Keratinocyte (primary cell): Measurements from ENCODE around the gene ADM5. TPM values are rescaled to one million over a fixed set of nuclear protein-coding genes. Genes with fewer than 3 reads are reported as not detected.

Experiments used
- DNase-seq: peaks from one replicate; pipeline ENCODE4 v3.0.0-alpha.2; 2011; ENCODE audit warnings: low read depth, missing footprints, low spot score
- FAIRE-seq: peaks from 2 replicates; lab custom pipeline; 2011; peaks lifted over from hg19 to GRCh38; lab: Jason Lieb, UNC
- H2AFZ ChIP-seq: 2 replicates; pipeline ENCODE4 v1.6.0; 2012; ENCODE audit warnings: low read length, control low read depth, inconsistent platforms; ENCODE audit not compliant: control insufficient read depth
- H3K27ac ChIP-seq: 2 replicates; pipeline ENCODE4 v1.5.1; 2011; ENCODE audit warnings: low read length; ENCODE audit not compliant: control insufficient read depth, insufficient read depth
- H3K27me3 ChIP-seq: 3 replicates; pipeline ENCODE4 v1.6.0; 2011; ENCODE audit warnings: low read length; ENCODE audit not compliant: control insufficient read depth, insufficient read depth; ENCODE audit errors: extremely low read depth
- H3K36me3 ChIP-seq, 2 experiments: 2 replicates in 1 of 2; 3 replicates in 1 of 2; pipeline ENCODE4 v1.5.1; 2011; ENCODE audit warnings: low read length in 2 of 2, mild to moderate bottlenecking in 1 of 2; ENCODE audit not compliant: control insufficient read depth in 2 of 2, insufficient read depth in 2 of 2; ENCODE audit errors: extremely low read depth in 1 of 2
- H3K4me1 ChIP-seq: 3 replicates; pipeline ENCODE4 v1.5.1; 2011; ENCODE audit warnings: low read length; ENCODE audit not compliant: control insufficient read depth, insufficient read depth; ENCODE audit errors: extremely low read depth
- H3K4me2 ChIP-seq: 3 replicates; pipeline ENCODE4 v1.6.0; 2011; ENCODE audit warnings: low read depth, low read length; ENCODE audit not compliant: control insufficient read depth, insufficient read depth; ENCODE audit errors: extremely low read depth
- H3K4me3 ChIP-seq, 3 experiments: fragments of 200-600 bp in 1 of 3; sonication (generic) in 1 of 3; 2 replicates in 2 of 3; 3 replicates in 1 of 3; pipeline ENCODE4 v1.5.1; 2011 to 2016; ENCODE audit warnings: low read length in 3 of 3, mild to moderate bottlenecking in 3 of 3, control low read depth in 2 of 3, inconsistent platforms in 1 of 3, low read depth in 1 of 3, mixed read lengths in 1 of 3, mixed run types in 1 of 3, moderate library complexity in 1 of 3; ENCODE audit not compliant: control insufficient read depth in 2 of 3, insufficient read depth in 2 of 3; ENCODE audit errors: extremely low read depth in 1 of 3
- H3K79me2 ChIP-seq: 2 replicates; pipeline ENCODE4 v1.6.0; 2012; ENCODE audit warnings: low read length; ENCODE audit not compliant: control insufficient read depth, insufficient read depth
- H3K9ac ChIP-seq: 3 replicates; pipeline ENCODE4 v1.6.0; 2011; ENCODE audit warnings: low read length; ENCODE audit not compliant: control insufficient read depth, insufficient read depth; ENCODE audit errors: extremely low read depth
- H3K9me1 ChIP-seq: 3 replicates; pipeline ENCODE4 v1.6.0; 2011; ENCODE audit warnings: low read length; ENCODE audit not compliant: control insufficient read depth, insufficient read depth; ENCODE audit errors: extremely low read depth
- H3K9me3 ChIP-seq: 2 replicates; pipeline ENCODE4 v1.5.1; 2012; ENCODE audit warnings: low read depth, low read length; ENCODE audit not compliant: control insufficient read depth
- H4K20me1 ChIP-seq: 3 replicates; pipeline ENCODE4 v1.6.0; 2011; ENCODE audit warnings: low read length; ENCODE audit not compliant: control insufficient read depth, insufficient read depth; ENCODE audit errors: extremely low read depth
- CTCF ChIP-seq, 3 experiments: IDR thresholded peaks in 1 of 3; conservative IDR thresholded peaks in 1 of 3; optimal IDR thresholded peaks in 1 of 3; 2 replicates in 2 of 3; 3 replicates in 1 of 3; pipeline versions ENCODE3 to v1.5.1; 2011; ENCODE audit warnings: low read length in 3 of 3, mild to moderate bottlenecking in 3 of 3, moderate library complexity in 2 of 3, control low read depth in 1 of 3, inconsistent platforms in 1 of 3; ENCODE audit not compliant: insufficient read depth in 2 of 3; ENCODE audit errors: extremely low read depth in 1 of 3
- EZH2 ChIP-seq: IDR thresholded peaks from one replicate; pipeline ENCODE4 v1.6.1; 2012; ENCODE audit warnings: inconsistent platforms, mild to moderate bottlenecking, low read length, moderate library complexity
- dilution Hi-C: fragments of 300-500 bp; cut with MboI; formaldehyde crosslinking; loops from one replicate; pipeline ENCODE4 v1.7.0; 2020; ENCODE audit warnings: low sequenced_read_pairs; ENCODE audit not compliant: extremely low pct_ligation_motif_present
- polyA plus RNA-seq, 5 experiments: library from polyadenylated mRNA; depleted of rRNA in 3 of 5; stranded (reverse) in 3 of 5; stranded (forward) in 1 of 5; unstranded in 1 of 5; fragments of >200 nt; gene quantifications; 1 replicate in 1 of 5; 2 replicates in 3 of 5; 3 replicates in 1 of 5; pipeline versions ENCODE4 v1.2.1 to v1.2.3, GENCODE V29; 2011 to 2012; ENCODE audit warnings: missing spikeins in 2 of 5, low read depth in 1 of 5, low replicate concordance in 1 of 5

The ADM5 gene
- polyA plus RNA-seq, 1 donor (not counting 4 experiments of a cell fraction or from before 2014, with no cell fraction given): 0.73 TPM

DNA sequence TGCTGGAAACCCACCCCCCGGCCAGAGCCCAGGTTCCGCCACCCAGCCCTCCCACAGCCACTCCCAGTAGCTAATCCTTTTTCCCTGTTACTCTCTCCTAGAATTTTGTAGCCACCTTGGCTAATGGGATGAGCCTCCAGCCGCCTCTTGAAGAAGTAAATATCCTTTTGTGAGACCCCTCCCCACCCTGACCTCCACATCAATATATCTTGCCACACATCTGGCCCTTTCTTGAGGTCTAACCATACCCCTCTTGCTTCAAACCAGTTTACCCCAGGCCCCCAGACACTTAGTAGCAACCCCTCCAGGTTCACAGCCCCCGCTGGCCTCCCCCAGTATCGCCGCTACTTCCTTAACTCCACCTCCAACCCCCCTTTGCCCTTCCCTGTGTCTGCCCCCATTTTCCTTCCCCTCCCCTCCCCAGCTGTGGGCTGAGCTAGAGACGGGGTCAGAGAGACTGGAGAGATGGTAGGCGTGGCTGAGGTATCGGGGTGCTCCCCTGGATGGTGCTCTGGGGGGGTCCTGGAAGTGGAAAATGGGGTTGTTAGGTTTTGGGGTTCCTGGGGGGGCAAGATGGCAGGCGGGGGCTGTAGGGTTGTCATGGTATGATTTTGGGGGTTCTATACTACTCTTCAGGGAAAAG is 9.5 kb upstream of the ADM5 start:
- Histone ChIP-seq H3K36me3 (peaks cover 28 to 29% of the 10 kb centered on the region in 2 experiments), H3K9me3 (no peaks in the 10 kb centered on the region), H4K20me1 (peaks cover 27% of the 10 kb centered on the region), H3K9me1 (no peaks in the 10 kb centered on the region), H2AFZ (no peak overlapping the region), H3K9ac (peak overlapping the region; percentile 37), H3K79me2 (peaks cover 51% of the 10 kb centered on the region), H3K4me3 (no peak overlapping the region), H3K4me2 (peak overlapping the region; percentile 54), H3K27me3 (no peaks in the 10 kb centered on the region), H3K4me1 (peaks cover 24% of the 10 kb centered on the region), H3K27ac (no peak overlapping the region)
- dilution Hi-C loops: no loop called here
- DNase-seq (no peak), FAIRE-seq (no peak)
- TF ChIP-seq CTCF (optimal IDR thresholded peaks at IDR 0.05 in 1 of 3, IDR thresholded peaks at IDR 0.05 in 1 of 3, conservative IDR thresholded peaks at IDR 0.05 in 1 of 3; ENCODE audit: extremely low read depth in 1 of 3, insufficient read depth in 2 of 3, low read length in 3 of 3) (no peak), EZH2 (no peak)

DNA sequence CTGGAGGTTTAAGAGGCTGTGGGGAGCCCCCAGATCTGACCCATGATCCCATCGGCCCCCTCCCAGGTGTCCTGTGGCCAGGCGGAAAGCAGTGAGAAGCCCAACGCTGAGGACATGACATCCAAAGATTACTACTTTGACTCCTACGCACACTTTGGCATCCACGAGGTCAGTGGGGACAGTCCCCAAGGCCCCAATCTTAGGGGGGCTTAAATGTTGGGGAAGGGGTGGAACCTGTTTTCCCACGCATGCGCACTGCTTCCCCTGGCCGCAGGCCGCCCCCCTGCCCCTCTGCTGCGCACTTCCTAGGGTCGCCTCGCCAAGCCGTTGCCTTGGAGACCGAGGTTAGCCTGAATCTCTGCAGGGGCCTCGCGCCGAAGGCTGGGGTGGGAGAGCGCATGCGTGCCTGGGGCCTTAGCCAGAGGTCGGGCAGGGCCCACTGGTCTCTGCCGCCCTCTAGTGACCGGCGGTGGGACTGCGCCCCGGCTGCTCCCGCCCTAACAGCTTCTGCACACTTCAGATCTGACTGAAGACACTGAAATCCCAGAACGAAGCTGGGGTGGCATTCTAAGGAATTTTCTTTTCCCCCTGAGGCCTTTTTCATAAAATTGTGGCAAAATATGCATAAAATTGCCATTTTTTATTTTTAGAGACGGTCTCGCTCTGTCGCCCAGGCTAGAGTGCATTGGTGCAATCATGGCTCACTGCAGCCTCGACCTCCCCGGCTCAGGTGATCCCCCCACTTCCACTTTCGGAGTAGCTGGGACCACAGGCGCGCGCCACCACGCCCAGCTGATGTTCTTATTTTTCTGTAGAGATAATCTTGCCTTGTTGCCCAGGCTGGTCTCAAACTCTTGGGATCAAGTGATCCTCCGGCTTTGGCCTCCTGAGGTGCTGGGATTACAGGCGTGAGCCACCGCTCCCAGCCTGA is 8.7 kb upstream of the ADM5 start:
- Histone ChIP-seq H3K4me3 (no peak overlapping the region), H3K79me2 (peaks cover 51% of the 10 kb centered on the region), H3K9ac (peak overlapping the region; percentile 37), H4K20me1 (peaks cover 27% of the 10 kb centered on the region), H2AFZ (no peak overlapping the region), H3K4me2 (peak overlapping the region; percentile 54), H3K4me1 (peaks cover 24% of the 10 kb centered on the region), H3K9me1 (no peaks in the 10 kb centered on the region), H3K9me3 (no peaks in the 10 kb centered on the region), H3K36me3 (peaks cover 35 to 37% of the 10 kb centered on the region in 2 experiments), H3K27ac (no peak overlapping the region), H3K27me3 (no peaks in the 10 kb centered on the region)
- dilution Hi-C loops: no loop called here
- FAIRE-seq: no peak
- no peak for DNase-seq
- TF ChIP-seq EZH2: no peak
- TF ChIP-seq CTCF (optimal IDR thresholded peaks at IDR 0.05 in 1 of 3, IDR thresholded peaks at IDR 0.05 in 1 of 3, conservative IDR thresholded peaks at IDR 0.05 in 1 of 3; ENCODE audit: extremely low read depth in 1 of 3, insufficient read depth in 2 of 3, low read length in 3 of 3): peak; percentile 97 to 100 (median 98)
